Effector memory CD4-positive, alpha-beta T cell (primary cell): ENCODE measurements around the gene MUC5AC.

Experiments
- DNase-seq, 3 donors: peaks; one replicate each; pipeline ENCODE4 v3.0.0-alpha.2; 2020
- H3K27ac ChIP-seq: 2 replicates; pipeline ENCODE4 v1.7.0; 2013; ENCODE audit warnings: mild to moderate bottlenecking, low read length, moderate library complexity; ENCODE audit not compliant: insufficient read depth, poor library complexity, severe bottlenecking
- H3K27me3 ChIP-seq: replicated peaks from 2 replicates; pipeline ENCODE4 v1.7.0; 2013; ENCODE audit warnings: mild to moderate bottlenecking, low read length; ENCODE audit not compliant: insufficient read depth, control insufficient read depth, poor library complexity, severe bottlenecking
- H3K36me3 ChIP-seq: 2 replicates; pipeline ENCODE4 v1.7.0; 2013; ENCODE audit warnings: mild to moderate bottlenecking, low read length, moderate library complexity; ENCODE audit not compliant: control insufficient read depth, insufficient read depth
- H3K4me1 ChIP-seq: 2 replicates; pipeline ENCODE4 v1.7.0; 2013; ENCODE audit warnings: low read length, mild to moderate bottlenecking; ENCODE audit not compliant: control insufficient read depth, insufficient read depth, poor library complexity, severe bottlenecking
- H3K4me3 ChIP-seq: 2 replicates; pipeline ENCODE4 v1.7.0; 2013; ENCODE audit warnings: low read length, low read depth, mild to moderate bottlenecking; ENCODE audit not compliant: insufficient read depth, poor library complexity, severe bottlenecking
- H3K9me3 ChIP-seq: 2 replicates; pipeline ENCODE4 v1.7.0; 2013; ENCODE audit warnings: mild to moderate bottlenecking, low read length, moderate library complexity; ENCODE audit not compliant: control insufficient read depth

MUC5AC gene

GRCh38 chr11:1116104-1116503 lies 41.6 kb upstream of the MUC5AC start:
- H3K4me1 ChIP-seq = no peaks in the 10 kb centered on the region
- no peak overlapping the region for H3K4me3 ChIP-seq
- H3K27me3 ChIP-seq = no peaks in the 10 kb centered on the region
- no peaks in the 10 kb centered on the region for H3K9me3 ChIP-seq
- no peak for DNase-seq
- H3K36me3 ChIP-seq = no peaks in the 10 kb centered on the region
- no peak overlapping the region for H3K27ac ChIP-seq

GRCh38 chr11:1116666-1117390 lies 40.9 kb upstream of the MUC5AC start:
- no peak overlapping the region for H3K27ac ChIP-seq
- H3K4me1 ChIP-seq = no peaks in the 10 kb centered on the region
- H3K27me3 ChIP-seq = no peaks in the 10 kb centered on the region
- DNase-seq = no peak
- H3K36me3 ChIP-seq = no peaks in the 10 kb centered on the region
- H3K4me3 ChIP-seq = no peak overlapping the region
- no peaks in the 10 kb centered on the region for H3K9me3 ChIP-seq

- no peaks in the 10 kb centered on the region for H3K4me1 ChIP-seq
- no peaks in the 10 kb centered on the region for H3K9me3 ChIP-seq
- DNase-seq = no peak
- no peak overlapping the region for H3K27ac ChIP-seq
- no peaks in the 10 kb centered on the region for H3K36me3 ChIP-seq
- H3K4me3 ChIP-seq = no peak overlapping the region
- no peaks in the 10 kb centered on the region for H3K27me3 ChIP-seq
Measured at GRCh38 chr11:1117992-1118391, 39.8 kb upstream of the MUC5AC start.

- H3K4me3 ChIP-seq = no peak overlapping the region
- H3K36me3 ChIP-seq = no peaks in the 10 kb centered on the region
- H3K9me3 ChIP-seq = no peaks in the 10 kb centered on the region
- H3K4me1 ChIP-seq = no peaks in the 10 kb centered on the region
- H3K27ac ChIP-seq = no peak overlapping the region
- DNase-seq = no peak
- H3K27me3 ChIP-seq = no peaks in the 10 kb centered on the region
Measured at GRCh38 chr11:1118755-1119603, 38.8 kb upstream of the MUC5AC start.

- Histone ChIP-seq H3K9me3 (no peaks in the 10 kb centered on the region), H3K4me3 (no peak overlapping the region), H3K36me3 (no peaks in the 10 kb centered on the region), H3K27ac (no peak overlapping the region), H3K4me1 (no peaks in the 10 kb centered on the region), H3K27me3 (no peaks in the 10 kb centered on the region)
- DNase-seq = no peak
Measured at GRCh38 chr11:1119604-1120146, 38.1 kb upstream of the MUC5AC start.

GRCh38 chr11:1120532-1121330 lies 37.0 kb upstream of the MUC5AC start:
- no peak overlapping the region for H3K27ac ChIP-seq
- no peaks in the 10 kb centered on the region for H3K27me3 ChIP-seq
- H3K4me1 ChIP-seq = no peaks in the 10 kb centered on the region
- no peak for DNase-seq
- no peaks in the 10 kb centered on the region for H3K36me3 ChIP-seq
- no peaks in the 10 kb centered on the region for H3K9me3 ChIP-seq
- H3K4me3 ChIP-seq = no peak overlapping the region

- Histone ChIP-seq H3K36me3 (no peaks in the 10 kb centered on the region), H3K27me3 (no peaks in the 10 kb centered on the region), H3K4me1 (no peaks in the 10 kb centered on the region), H3K27ac (no peak overlapping the region), H3K9me3 (no peaks in the 10 kb centered on the region), H3K4me3 (no peak overlapping the region)
- no peak for DNase-seq
Measured at GRCh38 chr11:1121331-1121812, 36.4 kb upstream of the MUC5AC start.

- no peaks in the 10 kb centered on the region for H3K9me3 ChIP-seq
- H3K4me3 ChIP-seq = no peak overlapping the region
- no peaks in the 10 kb centered on the region for H3K27me3 ChIP-seq
- no peak for DNase-seq
- H3K27ac ChIP-seq = no peak overlapping the region
- no peaks in the 10 kb centered on the region for H3K36me3 ChIP-seq
- no peaks in the 10 kb centered on the region for H3K4me1 ChIP-seq
Measured at GRCh38 chr11:1121813-1122663, 35.7 kb upstream of the MUC5AC start.

GRCh38 chr11:1122664-1123002 lies 35.1 kb upstream of the MUC5AC start:
- no peak for DNase-seq
- Histone ChIP-seq H3K27ac (no peak overlapping the region), H3K4me3 (no peak overlapping the region), H3K9me3 (no peaks in the 10 kb centered on the region), H3K27me3 (no peaks in the 10 kb centered on the region), H3K36me3 (no peaks in the 10 kb centered on the region), H3K4me1 (no peaks in the 10 kb centered on the region)
